GM10266 (cell line): ENCODE data around the gene VPS13A.

Source experiments
- DNase-seq: peaks from one replicate; pipeline ENCODE4 v3.0.0; 2012; ENCODE audit errors: extremely low spot score
- TF ChIP-seq, protein P1 (sequence below): IDR thresholded peaks from 2 replicates; pipeline ENCODE4 v1.5.1; 2012; ENCODE audit warnings: mild to moderate bottlenecking, low read depth; ENCODE audit not compliant: control insufficient read depth, insufficient read depth; ENCODE audit errors: missing control alignments

The VPS13A gene

GRCh38 chr9:77291714-77292113 lies 114.4 kb downstream of the VPS13A start:
- DNase-seq: no peak
- TF ChIP-seq, protein P1, sequence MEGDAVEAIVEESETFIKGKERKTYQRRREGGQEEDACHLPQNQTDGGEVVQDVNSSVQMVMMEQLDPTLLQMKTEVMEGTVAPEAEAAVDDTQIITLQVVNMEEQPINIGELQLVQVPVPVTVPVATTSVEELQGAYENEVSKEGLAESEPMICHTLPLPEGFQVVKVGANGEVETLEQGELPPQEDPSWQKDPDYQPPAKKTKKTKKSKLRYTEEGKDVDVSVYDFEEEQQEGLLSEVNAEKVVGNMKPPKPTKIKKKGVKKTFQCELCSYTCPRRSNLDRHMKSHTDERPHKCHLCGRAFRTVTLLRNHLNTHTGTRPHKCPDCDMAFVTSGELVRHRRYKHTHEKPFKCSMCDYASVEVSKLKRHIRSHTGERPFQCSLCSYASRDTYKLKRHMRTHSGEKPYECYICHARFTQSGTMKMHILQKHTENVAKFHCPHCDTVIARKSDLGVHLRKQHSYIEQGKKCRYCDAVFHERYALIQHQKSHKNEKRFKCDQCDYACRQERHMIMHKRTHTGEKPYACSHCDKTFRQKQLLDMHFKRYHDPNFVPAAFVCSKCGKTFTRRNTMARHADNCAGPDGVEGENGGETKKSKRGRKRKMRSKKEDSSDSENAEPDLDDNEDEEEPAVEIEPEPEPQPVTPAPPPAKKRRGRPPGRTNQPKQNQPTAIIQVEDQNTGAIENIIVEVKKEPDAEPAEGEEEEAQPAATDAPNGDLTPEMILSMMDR: no peak

DNA sequence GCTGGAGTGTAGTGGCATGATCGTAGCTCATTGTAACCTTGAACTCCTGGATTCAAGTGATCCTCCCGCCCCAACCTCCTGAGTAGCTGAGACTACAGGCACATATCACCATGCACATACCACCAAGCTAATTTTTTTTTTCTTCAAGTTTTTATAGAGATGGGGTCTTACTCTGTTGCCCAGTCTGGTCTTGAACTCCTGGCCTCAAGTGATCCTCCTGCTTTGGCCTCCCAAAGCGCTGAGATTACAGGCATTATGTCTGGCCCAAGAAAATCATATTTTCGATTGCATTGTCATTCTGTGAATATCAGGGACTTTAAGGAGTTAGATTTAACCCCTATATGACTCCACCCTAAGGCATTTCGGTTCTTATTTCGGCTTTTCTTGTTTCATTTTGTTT lies 116.6 kb downstream of the VPS13A start:
- TF ChIP-seq, protein P1: no peak
- no peak for DNase-seq

DNA sequence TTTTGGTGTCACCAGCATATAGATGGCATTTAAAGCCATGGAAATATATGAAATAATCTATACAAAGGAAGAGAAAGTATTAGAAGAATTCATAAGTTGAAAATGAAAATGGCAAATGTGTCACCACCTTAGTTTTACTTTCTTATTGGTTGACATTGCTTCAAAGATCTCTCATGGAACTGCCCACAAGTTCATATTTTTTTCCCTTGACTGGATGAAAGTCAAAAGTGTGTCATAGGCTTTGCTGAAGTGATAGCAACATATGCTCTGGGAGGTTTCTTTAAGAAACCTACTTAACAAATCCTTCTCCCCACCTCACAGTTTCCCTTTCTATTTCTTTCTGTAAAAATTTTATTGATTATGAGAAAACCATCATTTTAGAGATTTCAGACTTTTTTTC lies 127.2 kb downstream of the VPS13A start:
- TF ChIP-seq, protein P1: no peak

DNA sequence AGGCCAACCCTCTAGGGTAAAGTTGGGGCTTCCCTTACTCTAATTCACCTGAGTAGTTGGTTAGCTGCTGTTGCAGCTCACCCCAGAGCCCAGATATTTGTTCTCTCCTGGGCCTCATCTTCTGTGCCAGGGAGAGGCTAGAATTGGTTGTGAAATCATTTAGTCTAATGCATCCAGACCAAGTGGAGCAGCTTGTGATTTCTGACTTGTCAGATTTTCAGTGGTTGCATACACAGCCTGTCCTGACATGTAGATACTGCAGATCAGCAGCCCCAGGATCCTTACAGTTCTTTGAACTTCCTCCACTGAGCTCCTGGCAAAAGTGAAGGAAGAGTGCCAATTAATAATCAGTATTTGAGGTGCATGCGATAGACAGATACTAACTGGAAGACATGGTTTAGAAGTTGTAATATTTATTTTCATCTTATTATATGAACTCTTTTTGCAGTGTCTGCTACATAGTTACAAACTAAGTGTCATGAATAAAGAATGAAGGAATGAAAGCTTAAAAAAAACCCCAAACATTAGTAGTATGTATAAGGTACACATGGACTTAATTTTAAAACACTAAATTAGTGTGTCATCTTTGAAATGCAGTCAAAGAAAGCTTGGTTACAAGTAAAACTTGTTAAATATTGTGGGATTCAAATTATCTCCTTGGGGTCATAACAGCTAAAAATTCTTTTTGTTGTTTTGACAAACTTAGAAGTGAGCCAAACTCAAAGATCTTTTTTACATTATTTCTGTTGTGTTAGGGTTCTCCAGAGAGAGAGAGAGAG lies 128.5 kb downstream of the VPS13A start:
- no peak for DNase-seq
- TF ChIP-seq, protein P1: no peak

More for the DNA sequence above, 127.2 kb downstream of the VPS13A start:
- peak; percentile 6 for DNase-seq

DNA sequence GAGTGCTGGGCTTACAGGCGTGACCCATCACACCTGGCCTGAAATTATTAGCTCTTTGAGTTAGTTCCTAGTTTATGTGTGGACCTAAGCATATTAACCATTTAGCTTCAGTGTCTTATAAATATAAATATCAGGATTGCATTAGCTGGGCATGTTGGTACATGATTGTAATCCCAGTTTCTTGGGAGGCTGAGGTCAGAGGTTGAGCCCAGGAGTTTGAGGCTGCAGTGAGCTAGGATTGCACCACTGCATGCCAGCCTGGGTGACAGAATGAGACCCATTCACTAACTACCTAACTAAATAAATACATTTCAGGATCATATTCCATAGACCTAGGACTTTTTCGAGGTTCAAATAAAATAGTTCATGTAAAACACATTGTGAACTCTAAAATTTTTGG lies 129.8 kb downstream of the VPS13A start:
- DNase-seq: no peak
- TF ChIP-seq, protein P1: no peak

DNA sequence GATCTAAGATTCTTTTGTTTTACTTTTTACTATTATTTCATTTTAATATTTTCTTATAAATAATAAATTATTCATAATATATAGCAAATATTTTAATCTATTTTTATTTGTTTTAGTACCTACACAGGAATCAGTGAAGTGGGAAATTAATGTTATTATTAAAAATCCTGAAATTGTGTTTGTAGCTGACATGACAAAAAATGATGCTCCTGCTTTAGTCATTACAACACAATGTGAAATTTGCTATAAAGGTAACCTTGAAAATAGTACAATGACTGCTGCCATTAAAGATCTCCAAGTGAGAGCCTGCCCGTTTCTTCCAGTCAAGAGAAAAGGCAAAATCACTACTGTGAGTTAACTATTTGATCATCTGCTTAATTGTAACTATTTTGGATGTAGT lies 138.7 kb downstream of the VPS13A start:
- no peak for DNase-seq
- TF ChIP-seq, protein P1: no peak

GRCh38 chr9:77325058-77325457 lies 147.7 kb downstream of the VPS13A start:
- TF ChIP-seq, protein P1: no peak
- no peak for DNase-seq
